Measurements from ENCODE around the gene CUTC. TPM values are rescaled to one million over a fixed set of nuclear protein-coding genes. Genes with fewer than 3 reads are reported as not detected.

The CUTC gene
- total RNA-seq, 1 experiment from 2014 or later: 15.0 TPM

GRCh38 chr10:99711129-99711719 is 20.8 kb upstream of the CUTC start:
- DNase-seq (ENCODE audit: unreplicated experiment): peak; percentile 65
- Mint-ChIP-seq H3K9me3 (ENCODE audit: unreplicated experiment) (no peaks in the 10 kb centered on the region), H3K27ac (ENCODE audit: low read depth, unreplicated experiment) (peak overlapping the region; percentile 2), H3K4me1 (ENCODE audit: insufficient read depth, unreplicated experiment) (peaks cover 8% of the 10 kb centered on the region), H3K4me3 (ENCODE audit: unreplicated experiment) (no peak overlapping the region), H3K36me3 (ENCODE audit: insufficient read depth, unreplicated experiment) (peaks cover 90% of the 10 kb centered on the region), H3K27me3 (ENCODE audit: insufficient read depth, unreplicated experiment) (no peaks in the 10 kb centered on the region)
- ChIA-PET CTCF (interaction anchor here (0.6 to 5.4 kb wide), 29 partner anchors 9 to 320 kb away, joined by 3 to 60 read pairs (median 4); partner anchors contain the start of genes COX15, CUTC and ENTPD7), POLR2A (interaction anchor here (0.6 to 2.7 kb wide), 15 partner anchors 12 to 276 kb away, joined by 3 to 14 read pairs (median 4); partner anchors contain the start of genes COX15, CUTC, ENTPD7 and SLC25A28)
- peak; percentile 53 for TF ChIP-seq CTCF (IDR thresholded peaks at IDR 0.05; ENCODE audit: unreplicated experiment)
- BruUV-seq (replicated peaks): no TSS peak
- intact Hi-C loops (cut with micrococcal nuclease): loop anchor here (1.0 to 5.0 kb wide), 3 partner anchors 81 to 279 kb away; partner anchors contain the start of gene GOT1

GRCh38 chr10:99714446-99714845 is 17.6 kb upstream of the CUTC start:
- intact Hi-C loops (cut with micrococcal nuclease): loop anchor here (5.0 kb wide), 1 partner anchor 282 kb away; the partner anchor contains the start of gene GOT1
- Mint-ChIP-seq H3K4me1 (ENCODE audit: insufficient read depth, unreplicated experiment) (peaks cover 7% of the 10 kb centered on the region), H3K27ac (ENCODE audit: low read depth, unreplicated experiment) (no peak overlapping the region), H3K36me3 (ENCODE audit: insufficient read depth, unreplicated experiment) (peaks cover 93% of the 10 kb centered on the region), H3K9me3 (ENCODE audit: unreplicated experiment) (no peaks in the 10 kb centered on the region), H3K27me3 (ENCODE audit: insufficient read depth, unreplicated experiment) (no peaks in the 10 kb centered on the region), H3K4me3 (ENCODE audit: unreplicated experiment) (no peak overlapping the region)
- CTCF ChIA-PET: interaction anchor here (0.6 to 5.4 kb wide), 4 partner anchors 67 to 659 kb away, joined by 3 to 60 read pairs (median 4); no protein-coding TSS in a partner anchor
- POLR2A ChIA-PET: interaction anchor here (0.6 to 1.4 kb wide), 3 partner anchors 54 to 114 kb away, joined by 3 to 4 read pairs (median 4); partner anchors contain the start of gene SLC25A28
- no peak for TF ChIP-seq CTCF (IDR thresholded peaks at IDR 0.05; ENCODE audit: unreplicated experiment)
- no TSS peak for BruUV-seq (replicated peaks)
- DNase-seq (ENCODE audit: unreplicated experiment): no peak

- CTCF ChIA-PET: interaction anchor here (0.6 to 3.9 kb wide), 3 partner anchors 9 to 283 kb away, joined by 3 to 27 read pairs (median 3); no protein-coding TSS in a partner anchor
- intact Hi-C loops (cut with micrococcal nuclease): no loop called here
- H3K36me3 Mint-ChIP-seq (ENCODE audit: insufficient read depth, unreplicated experiment): peaks cover 92% of the 10 kb centered on the region
- no peak for DNase-seq (ENCODE audit: unreplicated experiment)
- POLR2A ChIA-PET: interaction anchor here (1.2 to 3.3 kb wide), 3 partner anchors 12 to 90 kb away, joined by 3 to 24 read pairs (median 4); partner anchors contain the start of genes COX15 and CUTC
- no peak overlapping the region for H3K4me3 Mint-ChIP-seq (ENCODE audit: unreplicated experiment)
- no peaks in the 10 kb centered on the region for H3K9me3 Mint-ChIP-seq (ENCODE audit: unreplicated experiment)
- no peaks in the 10 kb centered on the region for H3K4me1 Mint-ChIP-seq (ENCODE audit: insufficient read depth, unreplicated experiment)
- H3K27ac Mint-ChIP-seq (ENCODE audit: low read depth, unreplicated experiment): no peak overlapping the region
- no peaks in the 10 kb centered on the region for H3K27me3 Mint-ChIP-seq (ENCODE audit: insufficient read depth, unreplicated experiment)
- no peak for TF ChIP-seq CTCF (IDR thresholded peaks at IDR 0.05; ENCODE audit: unreplicated experiment)
- no TSS peak for BruUV-seq (replicated peaks)
Measured at GRCh38 chr10:99720387-99720786, 11.6 kb upstream of the CUTC start.

- POLR2A ChIA-PET: interaction anchor here (0.9 to 4.8 kb wide), 4 partner anchors 22 to 300 kb away, joined by 4 to 51 read pairs (median 22); partner anchors contain the start of genes GOT1 and SLC25A28
- no TSS peak for BruUV-seq (replicated peaks)
- TF ChIP-seq CTCF (IDR thresholded peaks at IDR 0.05; ENCODE audit: unreplicated experiment): no peak
- Mint-ChIP-seq H3K4me1 (ENCODE audit: insufficient read depth, unreplicated experiment) (peaks cover 25% of the 10 kb centered on the region), H3K27me3 (ENCODE audit: insufficient read depth, unreplicated experiment) (no peaks in the 10 kb centered on the region), H3K4me3 (ENCODE audit: unreplicated experiment) (no peak overlapping the region), H3K9me3 (ENCODE audit: unreplicated experiment) (no peaks in the 10 kb centered on the region), H3K27ac (ENCODE audit: low read depth, unreplicated experiment) (peak overlapping the region; percentile 53), H3K36me3 (ENCODE audit: insufficient read depth, unreplicated experiment) (peaks cover 39% of the 10 kb centered on the region)
- peak; percentile 11 for DNase-seq (ENCODE audit: unreplicated experiment)
- CTCF ChIA-PET: interaction anchor here (1.6 kb wide), 1 partner anchor 19 kb away, joined by 4 read pairs; no protein-coding TSS in a partner anchor
- intact Hi-C loops (cut with micrococcal nuclease): loop anchor here (5.0 kb wide), 3 partner anchors 73 to 117 kb away; partner anchors contain the start of gene ENTPD7
Measured at GRCh38 chr10:99730026-99730425, 2.0 kb upstream of the CUTC start.

Data from MCF 10A (cell line).